DOHH2 (cell line): Measurements from ENCODE around the gene FIGNL1.
A peak's percentile ranks its signal among the peaks of the same experiment; 100 is the strongest.

Experiments used
- EZH2phosphoT487 ChIP-seq: fragments of 200-600 bp; sonication (generic); IDR thresholded peaks from 2 replicates; pipeline ENCODE4 v1.6.1; 2017; ENCODE audit warnings: borderline replicate concordance, mild to moderate bottlenecking, antibody characterized with exemption, low read length, moderate library complexity, mixed read lengths
- TF ChIP-seq, protein P1 (sequence below): fragments of 200-600 bp; sonication (generic); IDR thresholded peaks from one replicate; pipeline ENCODE4 v1.5.1; 2014; ENCODE audit warnings: antibody characterized with exemption, mild to moderate bottlenecking, low read depth, low read length; ENCODE audit not compliant: poor library complexity, severe bottlenecking

DNA sequence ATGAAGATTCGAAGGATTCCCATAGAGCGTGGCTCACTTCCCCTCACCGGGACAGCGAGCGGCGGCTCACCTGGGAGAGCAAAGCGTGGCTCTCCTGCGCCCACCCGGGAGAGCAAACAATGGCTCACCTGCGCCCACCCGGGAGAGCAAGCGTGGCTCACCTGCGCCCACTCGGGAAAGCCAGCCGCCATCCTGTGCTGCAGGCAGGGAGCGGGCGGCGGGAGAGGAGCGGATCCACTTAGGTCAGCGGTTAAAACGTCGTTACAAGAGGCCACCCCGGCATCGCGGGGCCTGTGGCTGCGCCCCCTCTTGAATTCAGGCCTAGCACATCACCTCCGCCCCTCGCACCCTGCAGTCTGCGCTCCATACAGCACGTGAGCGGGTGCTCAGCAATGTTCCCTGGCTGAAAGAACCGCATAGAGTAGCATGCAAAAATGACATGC lies 461 bp upstream of the FIGNL1 start:
- no peak for TF ChIP-seq EZH2phosphoT487
- TF ChIP-seq, protein P1, sequence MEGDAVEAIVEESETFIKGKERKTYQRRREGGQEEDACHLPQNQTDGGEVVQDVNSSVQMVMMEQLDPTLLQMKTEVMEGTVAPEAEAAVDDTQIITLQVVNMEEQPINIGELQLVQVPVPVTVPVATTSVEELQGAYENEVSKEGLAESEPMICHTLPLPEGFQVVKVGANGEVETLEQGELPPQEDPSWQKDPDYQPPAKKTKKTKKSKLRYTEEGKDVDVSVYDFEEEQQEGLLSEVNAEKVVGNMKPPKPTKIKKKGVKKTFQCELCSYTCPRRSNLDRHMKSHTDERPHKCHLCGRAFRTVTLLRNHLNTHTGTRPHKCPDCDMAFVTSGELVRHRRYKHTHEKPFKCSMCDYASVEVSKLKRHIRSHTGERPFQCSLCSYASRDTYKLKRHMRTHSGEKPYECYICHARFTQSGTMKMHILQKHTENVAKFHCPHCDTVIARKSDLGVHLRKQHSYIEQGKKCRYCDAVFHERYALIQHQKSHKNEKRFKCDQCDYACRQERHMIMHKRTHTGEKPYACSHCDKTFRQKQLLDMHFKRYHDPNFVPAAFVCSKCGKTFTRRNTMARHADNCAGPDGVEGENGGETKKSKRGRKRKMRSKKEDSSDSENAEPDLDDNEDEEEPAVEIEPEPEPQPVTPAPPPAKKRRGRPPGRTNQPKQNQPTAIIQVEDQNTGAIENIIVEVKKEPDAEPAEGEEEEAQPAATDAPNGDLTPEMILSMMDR, result peak; percentile 39
